H1 (cell line): ENCODE data around the gene MSN. TPM values are rescaled to one million over a fixed set of nuclear protein-coding genes. Genes with fewer than 3 reads are reported as not detected.

ENCODE experiments used
- CTCF ChIA-PET: fragments of 300-600 bp; sonication (Branson Sonifier 250); formaldehyde crosslinking; loops from one replicate; lab custom pipeline; 2021; ENCODE audit not compliant: partially characterized antibody; lab: Charles Lee
- POLR2A ChIA-PET: fragments of 300-600 bp; sonication (Branson Sonifier 250); formaldehyde crosslinking; loops from one replicate; lab custom pipeline; 2021; ENCODE audit warnings: inconsistent platforms; ENCODE audit not compliant: partially characterized antibody; lab: Charles Lee
- DNase-seq, 2 experiments: peaks; one replicate each; pipeline versions ENCODE4 v3.0.0 to v3.0.0-alpha.2; 2010 to 2022; ENCODE audit warnings: low spot score in 2 of 2, low read depth in 1 of 2, mixed read lengths in 1 of 2
- FAIRE-seq: peaks from 2 replicates; lab custom pipeline; 2011; peaks lifted over from hg19 to GRCh38; lab: Jason Lieb, UNC
- H2AFZ ChIP-seq: 2 replicates; pipeline ENCODE4 v1.8.1; 2012; ENCODE audit warnings: low read length, inconsistent platforms
- H2AK5ac ChIP-seq: 2 replicates; pipeline ENCODE4 v1.6.1; 2013; ENCODE audit warnings: low read depth, low read length
- H2BK120ac ChIP-seq: replicated peaks from 2 replicates; pipeline ENCODE3; 2013; ENCODE audit warnings: low read depth, low read length, inconsistent platforms
- H2BK12ac ChIP-seq: 2 replicates; pipeline ENCODE4 v1.6.1; 2013; ENCODE audit warnings: low read depth, low read length
- H2BK15ac ChIP-seq: 2 replicates; pipeline ENCODE4 v1.6.1; 2013; ENCODE audit warnings: low read length
- H2BK20ac ChIP-seq: 2 replicates; pipeline ENCODE4 v1.6.1; 2013; ENCODE audit warnings: low read length
- H2BK5ac ChIP-seq: 2 replicates; pipeline ENCODE4 v1.6.1; 2013; ENCODE audit warnings: low read depth, low read length
- H3K14ac ChIP-seq: 2 replicates; pipeline ENCODE4 v1.6.1; 2013; ENCODE audit warnings: inconsistent platforms; ENCODE audit not compliant: insufficient read length
- H3K18ac ChIP-seq: 2 replicates; pipeline ENCODE4 v1.6.1; 2013; ENCODE audit warnings: low read length; ENCODE audit errors: extremely low read depth
- H3K23ac ChIP-seq: 2 replicates; pipeline ENCODE4 v1.6.1; 2013; ENCODE audit warnings: inconsistent platforms; ENCODE audit not compliant: insufficient read length
- H3K23me2 ChIP-seq: 2 replicates; pipeline ENCODE4 v1.6.1; 2013; ENCODE audit warnings: low read depth, low read length
- H3K27ac ChIP-seq: 2 replicates; pipeline ENCODE4 v1.6.1; 2011; ENCODE audit warnings: low read depth, low read length, inconsistent platforms
- H3K27me3 ChIP-seq, 4 experiments: replicated peaks in 1 of 4; 1 replicate in 1 of 4; 2 replicates in 3 of 4; pipeline versions ENCODE4 v1.6.1 to v1.8.1; 2011 to 2013; ENCODE audit warnings: low read length in 3 of 4, mild to moderate bottlenecking in 3 of 4, inconsistent platforms in 2 of 4, mixed read lengths in 2 of 4, moderate library complexity in 1 of 4; ENCODE audit not compliant: control insufficient read depth in 3 of 4, insufficient read depth in 3 of 4; ENCODE audit errors: extremely low read depth in 1 of 4
- H3K36me3 ChIP-seq, 4 experiments: 2 replicates each; pipeline versions ENCODE4 v1.6.1 to v1.8.1; 2011 to 2013; ENCODE audit warnings: mild to moderate bottlenecking in 4 of 4, low read length in 3 of 4, moderate library complexity in 2 of 4, control low read depth in 1 of 4, inconsistent platforms in 1 of 4; ENCODE audit not compliant: insufficient read depth in 4 of 4, control insufficient read depth in 2 of 4
- H3K4ac ChIP-seq: replicated peaks from 2 replicates; pipeline ENCODE3; 2013; ENCODE audit warnings: low read length, low read depth, mixed read lengths, inconsistent platforms; ENCODE audit not compliant: insufficient read length
- H3K4me1 ChIP-seq, 4 experiments: replicated peaks in 1 of 4; 1 replicate in 1 of 4; 2 replicates in 3 of 4; pipeline versions ENCODE4 v1.6.1 to v1.8.1; 2011 to 2013; ENCODE audit warnings: low read length in 3 of 4, inconsistent platforms in 2 of 4, mixed read lengths in 1 of 4; ENCODE audit not compliant: insufficient read depth in 4 of 4, control insufficient read depth in 3 of 4
- H3K4me2 ChIP-seq, 2 experiments: 2 replicates each; pipeline versions ENCODE4 v1.6.1 to v1.8.1; 2011 to 2013; ENCODE audit warnings: low read depth in 2 of 2, low read length in 2 of 2, control low read depth in 1 of 2, inconsistent platforms in 1 of 2, mild to moderate bottlenecking in 1 of 2; ENCODE audit not compliant: insufficient read depth in 1 of 2
- H3K4me3 ChIP-seq, 4 experiments: fragments of 200-600, 300-600 bp in 1 of 4; sonication (generic), shearing (Covaris generic), sonication (Bioruptor Twin) in 1 of 4; 2 replicates each; pipeline versions ENCODE4 v1.5.1 to v1.8.1; 2011 to 2016; ENCODE audit warnings: low read length in 4 of 4, low read depth in 3 of 4, control low read depth in 2 of 4, inconsistent platforms in 2 of 4, mild to moderate bottlenecking in 2 of 4, mixed read lengths in 1 of 4, moderate library complexity in 1 of 4; ENCODE audit not compliant: insufficient read depth in 2 of 4; ENCODE audit errors: extremely low read depth in 1 of 4
- H3K56ac ChIP-seq: replicated peaks from 2 replicates; pipeline ENCODE3; 2013; ENCODE audit warnings: low read depth, mild to moderate bottlenecking, mixed read lengths, low read length, inconsistent platforms; ENCODE audit not compliant: insufficient read length
- H3K79me1 ChIP-seq: 2 replicates; pipeline ENCODE4 v1.6.1; 2013; ENCODE audit warnings: low read depth, low read length, control low read depth
- H3K79me2 ChIP-seq, 2 experiments: 2 replicates each; pipeline versions ENCODE4 v1.6.1 to v1.8.1; 2012 to 2013; ENCODE audit warnings: low read length in 2 of 2, mild to moderate bottlenecking in 2 of 2, inconsistent platforms in 1 of 2; ENCODE audit not compliant: insufficient read depth in 2 of 2, control insufficient read depth in 1 of 2
- H3K9ac ChIP-seq, 4 experiments: replicated peaks in 1 of 4; 1 replicate in 1 of 4; 2 replicates in 3 of 4; pipeline versions ENCODE4 v1.6.1 to v1.8.1; 2011 to 2013; ENCODE audit warnings: low read depth in 3 of 4, low read length in 3 of 4, control low read depth in 2 of 4, mild to moderate bottlenecking in 2 of 4, moderate library complexity in 2 of 4, inconsistent platforms in 1 of 4; ENCODE audit errors: extremely low read depth in 1 of 4
- H3K9me3 ChIP-seq, 2 experiments: 2 replicates each; pipeline versions ENCODE4 v1.6.1 to v1.8.1; 2012 to 2013; ENCODE audit warnings: mild to moderate bottlenecking in 2 of 2, moderate library complexity in 2 of 2, control low read depth in 1 of 2, inconsistent platforms in 1 of 2, low read depth in 1 of 2, low read length in 1 of 2, mixed read lengths in 1 of 2; ENCODE audit not compliant: insufficient read depth in 2 of 2
- H4K20me1 ChIP-seq, 2 experiments: replicated peaks in 1 of 2; 2 replicates each; pipeline versions ENCODE3 to v1.8.1; 2011 to 2013; ENCODE audit warnings: inconsistent platforms in 2 of 2, low read length in 2 of 2, mild to moderate bottlenecking in 1 of 2; ENCODE audit not compliant: insufficient read depth in 2 of 2, control insufficient read depth in 1 of 2
- H4K5ac ChIP-seq: 2 replicates; pipeline ENCODE4 v1.6.1; 2013; ENCODE audit warnings: low read length, low read depth, mixed read lengths, inconsistent platforms; ENCODE audit not compliant: insufficient read length
- H4K8ac ChIP-seq: 2 replicates; pipeline ENCODE4 v1.8.0; 2013; ENCODE audit warnings: mild to moderate bottlenecking, moderate library complexity, low read length, inconsistent platforms; ENCODE audit not compliant: insufficient read depth; ENCODE audit errors: extremely low read depth
- H4K91ac ChIP-seq: replicated peaks from 2 replicates; pipeline ENCODE3; 2013; ENCODE audit warnings: low read length, mixed read lengths, inconsistent platforms; ENCODE audit not compliant: insufficient read length
- ASH2L ChIP-seq: fragments of 200-600, 300-600 bp; sonication (generic); IDR thresholded peaks from one replicate; pipeline ENCODE4 v1.7.1; 2017; ENCODE audit warnings: low read length
- CHD1 ChIP-seq: IDR thresholded peaks from 2 replicates; pipeline ENCODE4 v1.6.1; 2012; ENCODE audit warnings: low read depth, low read length, improper control_type of control experiment
- CTCF ChIP-seq, 3 experiments: IDR thresholded peaks; 1 replicate in 2 of 3; 2 replicates in 1 of 3; pipeline versions ENCODE4 v1.5.1 to v1.6.1; 2011; ENCODE audit warnings: low read length in 3 of 3, mild to moderate bottlenecking in 3 of 3, inconsistent platforms in 2 of 3, low read depth in 1 of 3, moderate library complexity in 1 of 3; ENCODE audit not compliant: insufficient read depth in 1 of 3; ENCODE audit errors: control extremely low read depth in 1 of 3
- JUND ChIP-seq: IDR thresholded peaks from 2 replicates; pipeline ENCODE4 v1.6.1; 2011; ENCODE audit warnings: mild to moderate bottlenecking, improper control_type of control experiment, low read length
- KDM4A ChIP-seq: IDR thresholded peaks from one replicate; pipeline ENCODE4 v1.7.1; 2012; ENCODE audit warnings: low read depth, mild to moderate bottlenecking, moderate library complexity, low read length, inconsistent platforms; ENCODE audit not compliant: severe bottlenecking
- NRF1 ChIP-seq: IDR thresholded peaks from 2 replicates; pipeline ENCODE4 v1.6.1; 2011; ENCODE audit warnings: mild to moderate bottlenecking, low read depth, low read length, improper control_type of control experiment
- SIRT6 ChIP-seq: IDR thresholded peaks from one replicate; pipeline ENCODE4 v1.7.1; 2012; ENCODE audit warnings: low read length, inconsistent platforms
- SP4 ChIP-seq: IDR thresholded peaks from 2 replicates; pipeline ENCODE4 v1.6.1; 2012; ENCODE audit warnings: low read length, inconsistent platforms
- WGBS, 2 experiments: shearing (Covaris generic) in 1 of 2; methylation state at CpG; one replicate each; pipeline versions ENCODE4 v1.1.6 to v1.1.7; 2013 to 2015; ENCODE audit warnings: low lambda C conversion rate in 2 of 2, mixed read lengths in 2 of 2, inconsistent platforms in 1 of 2, low coverage in 1 of 2, missing lambda C conversion rate in 1 of 2; ENCODE audit not compliant: insufficient replicate concordance in 2 of 2, insufficient coverage in 1 of 2, insufficient read length in 1 of 2; ENCODE audit errors: extremely low coverage in 1 of 2, missing lambda C conversion rate in 1 of 2; 5-methylcytosine and 5-hydroxymethylcytosine counted together
- polyA plus RNA-seq, 7 experiments: library from polyadenylated mRNA; depleted of rRNA in 3 of 7; stranded (reverse) in 5 of 7; unstranded in 2 of 7; fragments of >200 nt in 5 of 7; fragments of 200-250 nt in 2 of 7; gene quantifications; 1 replicate in 5 of 7; 2 replicates in 1 of 7; 4 replicates in 1 of 7; pipeline versions ENCODE4 v1.2.1 to v1.2.3, GENCODE V29; 2011 to 2013; ENCODE audit warnings: missing spikeins in 2 of 7, mixed read lengths in 2 of 7
- total RNA-seq: library from RNA; stranded (reverse); fragmentation: NEBNext Ultra II Directional; extraction: Animal tissue kit (Norgen Biotek cat#: 25700); gene quantifications from 2 replicates; pipeline ENCODE4 v1.2.1, GENCODE V29; 2021

Gene MSN
- total and polyA plus RNA-seq, 2 of the 8 experiments (the other 6 are each of a cell fraction or from before 2014, with no cell fraction given) = 112 to 133 TPM

- no peaks in the 10 kb centered on the region for H3K23me2 ChIP-seq
- no peak overlapping the region for H2BK5ac ChIP-seq
- H2BK12ac ChIP-seq = no peak overlapping the region
- ChIA-PET CTCF (no interaction called here), POLR2A (no interaction called here)
- no peak overlapping the region for H2AK5ac ChIP-seq
- no peak overlapping the region for H3K18ac ChIP-seq
- no peak overlapping the region for H2BK15ac ChIP-seq
- DNase-seq = no peak
- no peak overlapping the region for H3K9ac ChIP-seq
- no peaks in the 10 kb centered on the region for H4K20me1 ChIP-seq
- H3K27ac ChIP-seq = no peak overlapping the region
- no peak overlapping the region for H3K23ac ChIP-seq
- H3K36me3 ChIP-seq = no peaks in the 10 kb centered on the region
- H3K56ac ChIP-seq = no peak overlapping the region
- H4K8ac ChIP-seq = no peak overlapping the region
- H3K4me1 ChIP-seq = no peaks in the 10 kb centered on the region
- H2AFZ ChIP-seq = no peak overlapping the region
- H3K9me3 ChIP-seq = peaks cover 2% of the 10 kb centered on the region in 2 experiments; a peak in 2 of 4 replicates
- no peak overlapping the region for H2BK120ac ChIP-seq
- H2BK20ac ChIP-seq = no peak overlapping the region
- peak; percentile 7 for FAIRE-seq
- H4K5ac ChIP-seq = no peak overlapping the region
- H3K4ac ChIP-seq = no peak overlapping the region
- 94% methylated on average over 2 of the region's 2 CpGs; no CpG with 5 or more reads in 1 of the 2 experiments for WGBS, 2 experiments
- no peak overlapping the region for H3K14ac ChIP-seq
- H3K4me2 ChIP-seq = no peak overlapping the region
- no peak overlapping the region for H3K4me3 ChIP-seq
- H3K27me3 ChIP-seq = no peaks in the 10 kb centered on the region
- no peak overlapping the region for H4K91ac ChIP-seq
- no peaks in the 10 kb centered on the region for H3K79me1 ChIP-seq
- no peaks in the 10 kb centered on the region for H3K79me2 ChIP-seq
- TF ChIP-seq SIRT6 (no peak), KDM4A (no peak), CHD1 (no peak), JUND (no peak), CTCF (IDR thresholded peaks at IDR 0.05; ENCODE audit: control extremely low read depth in 1 of 3, insufficient read depth in 1 of 3, low read depth in 1 of 3, low read length in 3 of 3) (no peak), NRF1 (no peak), ASH2L (no peak), SP4 (no peak)
Observed at GRCh38 chrX:65781845-65782244, 114.4 kb downstream of the MSN start.
